ENCODE measurements around the gene VAV2. TPM values are rescaled to one million over a fixed set of nuclear protein-coding genes. Genes with fewer than 3 reads are reported as not detected.
A peak's percentile ranks its signal among the peaks of the same experiment; 100 is the strongest.

The VAV2 gene, protein sequence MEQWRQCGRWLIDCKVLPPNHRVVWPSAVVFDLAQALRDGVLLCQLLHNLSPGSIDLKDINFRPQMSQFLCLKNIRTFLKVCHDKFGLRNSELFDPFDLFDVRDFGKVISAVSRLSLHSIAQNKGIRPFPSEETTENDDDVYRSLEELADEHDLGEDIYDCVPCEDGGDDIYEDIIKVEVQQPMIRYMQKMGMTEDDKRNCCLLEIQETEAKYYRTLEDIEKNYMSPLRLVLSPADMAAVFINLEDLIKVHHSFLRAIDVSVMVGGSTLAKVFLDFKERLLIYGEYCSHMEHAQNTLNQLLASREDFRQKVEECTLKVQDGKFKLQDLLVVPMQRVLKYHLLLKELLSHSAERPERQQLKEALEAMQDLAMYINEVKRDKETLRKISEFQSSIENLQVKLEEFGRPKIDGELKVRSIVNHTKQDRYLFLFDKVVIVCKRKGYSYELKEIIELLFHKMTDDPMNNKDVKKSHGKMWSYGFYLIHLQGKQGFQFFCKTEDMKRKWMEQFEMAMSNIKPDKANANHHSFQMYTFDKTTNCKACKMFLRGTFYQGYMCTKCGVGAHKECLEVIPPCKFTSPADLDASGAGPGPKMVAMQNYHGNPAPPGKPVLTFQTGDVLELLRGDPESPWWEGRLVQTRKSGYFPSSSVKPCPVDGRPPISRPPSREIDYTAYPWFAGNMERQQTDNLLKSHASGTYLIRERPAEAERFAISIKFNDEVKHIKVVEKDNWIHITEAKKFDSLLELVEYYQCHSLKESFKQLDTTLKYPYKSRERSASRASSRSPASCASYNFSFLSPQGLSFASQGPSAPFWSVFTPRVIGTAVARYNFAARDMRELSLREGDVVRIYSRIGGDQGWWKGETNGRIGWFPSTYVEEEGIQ
- polyA plus RNA-seq: 10 to 100 TPM; 26.7 to 45.7 (median 36.2) TPM
- long read RNA-seq, donor 1, full-length matches to known transcripts: 3 of 3 reads
- long read RNA-seq, donor 1, partial matches to known transcripts: 0 of 3 reads
- long read RNA-seq, donor 1, other reads (novel, unspliced or antisense): 0 of 3 reads
- long read RNA-seq, donor 2, partial matches to known transcripts: 0 of 1 reads
- long read RNA-seq, donor 2, other reads (novel, unspliced or antisense): 0 of 1 reads
- long read RNA-seq, donor 3: 0 reads
- long read RNA-seq, donor 4: 0 reads
- long read RNA-seq, donor 5: 0 reads
- long read RNA-seq, donor 6, full-length matches to known transcripts: 3 of 3 reads
- long read RNA-seq, donor 6, partial matches to known transcripts: 0 of 3 reads
- long read RNA-seq, donor 6, other reads (novel, unspliced or antisense): 0 of 3 reads
- long read RNA-seq, donor 7: 0 reads
- long read RNA-seq, donor 8: 0 reads
- long read RNA-seq, donor 9: 0 reads
- long read RNA-seq, donor 10, full-length matches to known transcripts: 2 of 2 reads
- long read RNA-seq, donor 10, partial matches to known transcripts: 0 of 2 reads
- long read RNA-seq, donor 10, other reads (novel, unspliced or antisense): 0 of 2 reads

DNA sequence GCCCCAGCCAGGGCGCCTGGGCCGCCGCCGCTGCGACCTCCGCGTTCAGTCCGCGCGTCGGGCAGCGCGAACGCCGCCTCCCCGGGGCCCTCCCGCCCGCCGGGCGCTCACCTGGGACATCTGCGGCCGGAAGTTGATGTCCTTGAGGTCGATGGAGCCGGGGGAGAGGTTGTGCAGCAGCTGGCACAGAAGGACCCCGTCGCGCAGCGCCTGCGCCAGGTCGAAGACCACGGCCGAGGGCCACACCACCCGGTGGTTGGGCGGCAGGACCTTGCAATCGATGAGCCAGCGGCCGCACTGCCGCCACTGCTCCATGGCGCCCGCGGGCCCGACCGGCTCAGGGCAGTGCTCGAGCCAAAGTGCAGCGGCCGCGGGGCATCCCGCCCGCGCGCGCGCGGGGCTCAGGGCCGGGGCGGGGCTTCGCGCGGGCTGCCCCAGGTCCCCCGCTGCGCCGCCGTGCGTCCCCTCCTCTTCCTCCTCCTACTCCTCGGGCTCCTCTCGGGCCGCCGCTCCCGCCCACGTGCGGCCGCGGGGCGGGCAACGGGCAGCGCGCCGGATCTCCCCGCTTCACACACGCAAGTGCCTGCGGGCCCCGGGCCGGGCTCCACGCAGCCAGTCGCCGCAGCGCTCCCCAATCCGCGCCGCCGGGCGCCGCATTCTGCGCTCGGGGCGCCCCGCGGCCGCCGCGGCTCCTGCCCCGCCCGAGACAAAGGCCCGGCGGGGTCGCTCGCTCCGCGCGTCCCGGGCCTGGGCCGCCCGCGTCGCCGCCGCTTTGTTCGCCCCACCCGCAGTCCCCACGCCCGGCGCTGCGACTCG is at the start of gene VAV2:
Gene VAV2 (minus strand): TSS at position 361 of the 816 bp plus-strand sequence. CDS start 46 bp downstream, at position 315.
- no peaks in the 10 kb centered on the region for H3K27me3 ChIP-seq (ENCODE audit: control insufficient read depth in 3 of 3, insufficient read depth in 3 of 3, low read length in 3 of 3)
- peak within 1 kb of the TSS; percentile 63 to 91 (median 78) for H3K4me3 ChIP-seq (ENCODE audit: low read depth in 1 of 3, low read length in 3 of 3)
- FAIRE-seq: no peak
- peaks cover 0 to 13% (median 0%) of the 10 kb centered on the region in 3 donors for H3K36me3 ChIP-seq (ENCODE audit: control insufficient read depth in 3 of 3, insufficient read depth in 2 of 3, low read depth in 1 of 3, low read length in 3 of 3)
- peaks cover 0 to 28% (median 0%) of the 10 kb centered on the region in 3 donors for H3K4me1 ChIP-seq (ENCODE audit: control insufficient read depth in 3 of 3, insufficient read depth in 2 of 3, low read depth in 1 of 3, low read length in 2 of 3)
- peak within 1 kb of the TSS; percentile 91 to 99 (median 97) for H3K27ac ChIP-seq (ENCODE audit: low read depth in 1 of 3, low read length in 2 of 3)
- 0 to 1% (median 0%) methylated on average over 38 to 124 of the region's 124 CpGs for WGBS, 3 donors
- no peaks in the 10 kb centered on the region for H3K9me3 ChIP-seq (ENCODE audit: control insufficient read depth in 2 of 2, insufficient read depth in 1 of 2, low read depth in 1 of 2, low read length in 1 of 2)
- DNase-seq: peak; percentile 72 to 83

- no peak overlapping the region for H3K4me3 ChIP-seq (ENCODE audit: low read depth in 1 of 3, low read length in 3 of 3)
- DNase-seq: no peak
- 91 to 96% (median 93%) methylated on average over 16 of the region's 16 CpGs for WGBS, 3 donors
- peaks cover 9 to 82% (median 10%) of the 10 kb centered on the region in 3 donors for H3K36me3 ChIP-seq (ENCODE audit: control insufficient read depth in 3 of 3, insufficient read depth in 2 of 3, low read depth in 1 of 3, low read length in 3 of 3)
- H3K27me3 ChIP-seq (ENCODE audit: control insufficient read depth in 3 of 3, insufficient read depth in 3 of 3, low read length in 3 of 3): no peaks in the 10 kb centered on the region
- H3K27ac ChIP-seq (ENCODE audit: low read depth in 1 of 3, low read length in 2 of 3): no peak overlapping the region
- FAIRE-seq: no peak
- H3K9me3 ChIP-seq (ENCODE audit: control insufficient read depth in 2 of 2, insufficient read depth in 1 of 2, low read depth in 1 of 2, low read length in 1 of 2): no peaks in the 10 kb centered on the region
- no peaks in the 10 kb centered on the region for H3K4me1 ChIP-seq (ENCODE audit: control insufficient read depth in 3 of 3, insufficient read depth in 2 of 3, low read depth in 1 of 3, low read length in 2 of 3)
These were observed 49.5 kb upstream of the VAV2 start for GRCh38 chr9:134041649-134041962.

GRCh38 chr9:134040781-134041648 is 48.9 kb upstream of the VAV2 start:
- Histone ChIP-seq H3K27ac (ENCODE audit: low read depth in 1 of 3, low read length in 2 of 3) (no peak overlapping the region), H3K27me3 (ENCODE audit: control insufficient read depth in 3 of 3, insufficient read depth in 3 of 3, low read length in 3 of 3) (no peaks in the 10 kb centered on the region), H3K9me3 (ENCODE audit: control insufficient read depth in 2 of 2, insufficient read depth in 1 of 2, low read depth in 1 of 2, low read length in 1 of 2) (no peaks in the 10 kb centered on the region), H3K36me3 (ENCODE audit: control insufficient read depth in 3 of 3, insufficient read depth in 2 of 3, low read depth in 1 of 3, low read length in 3 of 3) (peaks cover 4 to 82% (median 9%) of the 10 kb centered on the region in 3 donors), H3K4me1 (ENCODE audit: control insufficient read depth in 3 of 3, insufficient read depth in 2 of 3, low read depth in 1 of 3, low read length in 2 of 3) (no peaks in the 10 kb centered on the region), H3K4me3 (ENCODE audit: low read depth in 1 of 3, low read length in 3 of 3) (no peak overlapping the region)
- WGBS, 3 donors: 55 to 70% (median 57%) methylated on average over 16 to 21 of the region's 21 CpGs
- DNase-seq (peak in 1 of 2 donors; percentile 27), FAIRE-seq (no peak)

GRCh38 chr9:134040176-134040565 is 48.0 kb upstream of the VAV2 start:
- Histone ChIP-seq H3K27ac (ENCODE audit: low read depth in 1 of 3, low read length in 2 of 3) (no peak overlapping the region), H3K27me3 (ENCODE audit: control insufficient read depth in 3 of 3, insufficient read depth in 3 of 3, low read length in 3 of 3) (no peaks in the 10 kb centered on the region), H3K36me3 (ENCODE audit: control insufficient read depth in 3 of 3, insufficient read depth in 2 of 3, low read depth in 1 of 3, low read length in 3 of 3) (peaks cover 0 to 82% (median 9%) of the 10 kb centered on the region in 3 donors), H3K4me1 (ENCODE audit: control insufficient read depth in 3 of 3, insufficient read depth in 2 of 3, low read depth in 1 of 3, low read length in 2 of 3) (no peaks in the 10 kb centered on the region), H3K9me3 (ENCODE audit: control insufficient read depth in 2 of 2, insufficient read depth in 1 of 2, low read depth in 1 of 2, low read length in 1 of 2) (no peaks in the 10 kb centered on the region), H3K4me3 (ENCODE audit: low read depth in 1 of 3, low read length in 3 of 3) (no peak overlapping the region)
- FAIRE-seq (no peak), DNase-seq (no peak)
- WGBS, 3 donors: 91 to 97% (median 96%) methylated on average over 17 of the region's 17 CpGs

GRCh38 chr9:134039386-134040175 is 47.5 kb upstream of the VAV2 start:
- Histone ChIP-seq H3K27ac (ENCODE audit: low read depth in 1 of 3, low read length in 2 of 3) (no peak overlapping the region), H3K27me3 (ENCODE audit: control insufficient read depth in 3 of 3, insufficient read depth in 3 of 3, low read length in 3 of 3) (no peaks in the 10 kb centered on the region), H3K4me3 (ENCODE audit: low read depth in 1 of 3, low read length in 3 of 3) (no peak overlapping the region), H3K36me3 (ENCODE audit: control insufficient read depth in 3 of 3, insufficient read depth in 2 of 3, low read depth in 1 of 3, low read length in 3 of 3) (peaks cover 0 to 82% (median 14%) of the 10 kb centered on the region in 3 donors), H3K4me1 (ENCODE audit: control insufficient read depth in 3 of 3, insufficient read depth in 2 of 3, low read depth in 1 of 3, low read length in 2 of 3) (no peaks in the 10 kb centered on the region), H3K9me3 (ENCODE audit: control insufficient read depth in 2 of 2, insufficient read depth in 1 of 2, low read depth in 1 of 2, low read length in 1 of 2) (no peaks in the 10 kb centered on the region)
- FAIRE-seq (no peak), DNase-seq (no peak)
- WGBS, 3 donors: 89 to 96% (median 90%) methylated on average over 20 of the region's 20 CpGs

- 93 to 97% (median 96%) methylated on average over 2 of the region's 2 CpGs for WGBS, 3 donors
- no peak for FAIRE-seq
- peaks cover 8 to 83% (median 14%) of the 10 kb centered on the region in 3 donors for H3K36me3 ChIP-seq (ENCODE audit: control insufficient read depth in 3 of 3, insufficient read depth in 2 of 3, low read depth in 1 of 3, low read length in 3 of 3)
These were observed 45.5 kb upstream of the VAV2 start for GRCh38 chr9:134037641-134038040.

More at GRCh38 chr9:134037641-134038040, 45.5 kb upstream of the VAV2 start:
- no peak for DNase-seq
- Histone ChIP-seq H3K27ac (ENCODE audit: low read depth in 1 of 3, low read length in 2 of 3) (no peak overlapping the region), H3K9me3 (ENCODE audit: control insufficient read depth in 2 of 2, insufficient read depth in 1 of 2, low read depth in 1 of 2, low read length in 1 of 2) (no peaks in the 10 kb centered on the region), H3K4me1 (ENCODE audit: control insufficient read depth in 3 of 3, insufficient read depth in 2 of 3, low read depth in 1 of 3, low read length in 2 of 3) (no peaks in the 10 kb centered on the region), H3K4me3 (ENCODE audit: low read depth in 1 of 3, low read length in 3 of 3) (no peak overlapping the region), H3K27me3 (ENCODE audit: control insufficient read depth in 3 of 3, insufficient read depth in 3 of 3, low read length in 3 of 3) (no peaks in the 10 kb centered on the region)

Measured in small intestine (tissue), 16 donors.